Measurements from ENCODE around the gene HAUS7.

HAUS7 gene

GRCh38 chrX:153513265-153513664 is 42.9 kb upstream of the HAUS7 start:
- Histone ChIP-seq H3K9ac (ENCODE audit: low read length) (no peak overlapping the region), H3K18ac (ENCODE audit: low read depth in 1 of 2, low read length in 2 of 2) (no peak overlapping the region), H3K79me1 (replicated peaks; ENCODE audit: low read length, poor library complexity, severe bottlenecking) (no peaks in the 10 kb centered on the region), H2AK5ac (ENCODE audit: low read length, severe bottlenecking) (no peak overlapping the region), H2AFZ (ENCODE audit: low read depth, low read length) (no peak overlapping the region), H2BK120ac (ENCODE audit: low read depth, low read length) (no peak overlapping the region), H3K4ac (ENCODE audit: low read depth in 1 of 2, low read length in 2 of 2) (no peak overlapping the region), H2BK5ac (ENCODE audit: low read depth, low read length, poor library complexity, severe bottlenecking) (no peak overlapping the region), H2BK15ac (ENCODE audit: low read depth, poor library complexity, severe bottlenecking) (no peak overlapping the region), H3K4me3 (ENCODE audit: insufficient read depth in 1 of 2, low read depth in 1 of 2, low read length in 2 of 2) (no peak overlapping the region), H3K23ac (ENCODE audit: low read length in 2 of 2) (no peak overlapping the region), H4K8ac (ENCODE audit: low read length) (no peak overlapping the region), H3K14ac (ENCODE audit: low read length in 2 of 2) (peak overlapping the region in 1 of 2 experiments; percentile 44), H2BK12ac (ENCODE audit: low read length in 2 of 2) (no peak overlapping the region), H3K36me3 (ENCODE audit: control insufficient read depth in 1 of 2, insufficient read depth in 2 of 2, low read depth in 1 of 2, low read length in 2 of 2) (no peaks in the 10 kb centered on the region), H3K4me1 (ENCODE audit: control insufficient read depth, insufficient read depth, low read depth, low read length) (peaks cover 13% of the 10 kb centered on the region), H3K27me3 (ENCODE audit: control insufficient read depth in 1 of 2, insufficient read depth in 1 of 2, low read length in 2 of 2) (peaks cover 27 to 68% of the 10 kb centered on the region in 2 experiments), H4K91ac (ENCODE audit: low read length) (no peak overlapping the region), H3K27ac (ENCODE audit: low read length, poor library complexity, severe bottlenecking) (no peak overlapping the region), H3K9me3 (ENCODE audit: control insufficient read depth, low read length) (no peaks in the 10 kb centered on the region), H3K4me2 (ENCODE audit: low read length, poor library complexity, severe bottlenecking) (no peak overlapping the region)
- WGBS, result 74% methylated on average over 5 of the region's 5 CpGs
- no peak for DNase-seq

GRCh38 chrX:153512501-153512893 is 42.1 kb upstream of the HAUS7 start:
- Histone ChIP-seq H3K27me3 (ENCODE audit: control insufficient read depth in 1 of 2, insufficient read depth in 1 of 2, low read length in 2 of 2) (peaks cover 26 to 66% of the 10 kb centered on the region in 2 experiments), H3K79me1 (replicated peaks; ENCODE audit: low read length, poor library complexity, severe bottlenecking) (no peaks in the 10 kb centered on the region), H2AK5ac (ENCODE audit: low read length, severe bottlenecking) (no peak overlapping the region), H3K4me2 (ENCODE audit: low read length, poor library complexity, severe bottlenecking) (no peak overlapping the region), H4K8ac (ENCODE audit: low read length) (no peak overlapping the region), H3K14ac (ENCODE audit: low read length in 2 of 2) (peak overlapping the region in 1 of 2 experiments; percentile 48), H2BK120ac (ENCODE audit: low read depth, low read length) (no peak overlapping the region), H3K4me1 (ENCODE audit: control insufficient read depth, insufficient read depth, low read depth, low read length) (peaks cover 14% of the 10 kb centered on the region), H3K9ac (ENCODE audit: low read length) (no peak overlapping the region), H3K23ac (ENCODE audit: low read length in 2 of 2) (no peak overlapping the region), H3K9me3 (ENCODE audit: control insufficient read depth, low read length) (no peaks in the 10 kb centered on the region), H2AFZ (ENCODE audit: low read depth, low read length) (no peak overlapping the region), H2BK15ac (ENCODE audit: low read depth, poor library complexity, severe bottlenecking) (no peak overlapping the region), H4K91ac (ENCODE audit: low read length) (no peak overlapping the region), H3K4me3 (ENCODE audit: insufficient read depth in 1 of 2, low read depth in 1 of 2, low read length in 2 of 2) (no peak overlapping the region), H2BK5ac (ENCODE audit: low read depth, low read length, poor library complexity, severe bottlenecking) (no peak overlapping the region), H3K18ac (ENCODE audit: low read depth in 1 of 2, low read length in 2 of 2) (no peak overlapping the region), H3K4ac (ENCODE audit: low read depth in 1 of 2, low read length in 2 of 2) (no peak overlapping the region), H3K36me3 (ENCODE audit: control insufficient read depth in 1 of 2, insufficient read depth in 2 of 2, low read depth in 1 of 2, low read length in 2 of 2) (no peaks in the 10 kb centered on the region), H2BK12ac (ENCODE audit: low read length in 2 of 2) (no peak overlapping the region), H3K27ac (ENCODE audit: low read length, poor library complexity, severe bottlenecking) (no peak overlapping the region)
- WGBS, result 61% methylated on average over 3 of the region's 3 CpGs
- no peak for DNase-seq

- Histone ChIP-seq H3K36me3 (ENCODE audit: control insufficient read depth in 1 of 2, insufficient read depth in 2 of 2, low read depth in 1 of 2, low read length in 2 of 2) (no peaks in the 10 kb centered on the region), H3K4me3 (ENCODE audit: insufficient read depth in 1 of 2, low read depth in 1 of 2, low read length in 2 of 2) (no peak overlapping the region), H3K18ac (ENCODE audit: low read depth in 1 of 2, low read length in 2 of 2) (peak overlapping the region in 1 of 2 experiments; percentile 24)
Observed at GRCh38 chrX:153511784-153512500, 41.6 kb upstream of the HAUS7 start.

GRCh38 chrX:153510383-153510782 is 40.0 kb upstream of the HAUS7 start:
- Histone ChIP-seq H3K27me3 (ENCODE audit: control insufficient read depth in 1 of 2, insufficient read depth in 1 of 2, low read length in 2 of 2) (peaks cover 8 to 48% of the 10 kb centered on the region in 2 experiments), H3K4me3 (ENCODE audit: insufficient read depth in 1 of 2, low read depth in 1 of 2, low read length in 2 of 2) (no peak overlapping the region), H3K18ac (ENCODE audit: low read depth in 1 of 2, low read length in 2 of 2) (no peak overlapping the region), H3K79me1 (replicated peaks; ENCODE audit: low read length, poor library complexity, severe bottlenecking) (no peaks in the 10 kb centered on the region), H3K4me2 (ENCODE audit: low read length, poor library complexity, severe bottlenecking) (no peak overlapping the region), H3K4me1 (ENCODE audit: control insufficient read depth, insufficient read depth, low read depth, low read length) (peaks cover 14% of the 10 kb centered on the region), H3K14ac (ENCODE audit: low read length in 2 of 2) (no peak overlapping the region), H2BK120ac (ENCODE audit: low read depth, low read length) (no peak overlapping the region), H3K27ac (ENCODE audit: low read length, poor library complexity, severe bottlenecking) (no peak overlapping the region), H2BK5ac (ENCODE audit: low read depth, low read length, poor library complexity, severe bottlenecking) (no peak overlapping the region), H3K23ac (ENCODE audit: low read length in 2 of 2) (no peak overlapping the region), H3K9ac (ENCODE audit: low read length) (no peak overlapping the region), H4K8ac (ENCODE audit: low read length) (no peak overlapping the region), H2BK12ac (ENCODE audit: low read length in 2 of 2) (no peak overlapping the region), H2AK5ac (ENCODE audit: low read length, severe bottlenecking) (no peak overlapping the region), H2AFZ (ENCODE audit: low read depth, low read length) (no peak overlapping the region), H3K9me3 (ENCODE audit: control insufficient read depth, low read length) (no peaks in the 10 kb centered on the region), H3K4ac (ENCODE audit: low read depth in 1 of 2, low read length in 2 of 2) (no peak overlapping the region), H3K36me3 (ENCODE audit: control insufficient read depth in 1 of 2, insufficient read depth in 2 of 2, low read depth in 1 of 2, low read length in 2 of 2) (no peaks in the 10 kb centered on the region), H2BK15ac (ENCODE audit: low read depth, poor library complexity, severe bottlenecking) (no peak overlapping the region), H4K91ac (ENCODE audit: low read length) (no peak overlapping the region)
- DNase-seq, result no peak
- 76% methylated on average over 8 of the region's 11 CpGs for WGBS

More at GRCh38 chrX:153511784-153512500, 41.6 kb upstream of the HAUS7 start:
- H2BK120ac ChIP-seq (ENCODE audit: low read depth, low read length), result no peak overlapping the region
- no peak overlapping the region for H2BK15ac ChIP-seq (ENCODE audit: low read depth, poor library complexity, severe bottlenecking)
- H2BK5ac ChIP-seq (ENCODE audit: low read depth, low read length, poor library complexity, severe bottlenecking), result no peak overlapping the region
- H3K79me1 ChIP-seq (replicated peaks; ENCODE audit: low read length, poor library complexity, severe bottlenecking), result no peaks in the 10 kb centered on the region
- H2AFZ ChIP-seq (ENCODE audit: low read depth, low read length), result no peak overlapping the region
- peak overlapping the region in 1 of 2 experiments; percentile 48 for H3K14ac ChIP-seq (ENCODE audit: low read length in 2 of 2)
- no peak overlapping the region for H3K9ac ChIP-seq (ENCODE audit: low read length)
- H3K27me3 ChIP-seq (ENCODE audit: control insufficient read depth in 1 of 2, insufficient read depth in 1 of 2, low read length in 2 of 2), result peaks cover 23 to 64% of the 10 kb centered on the region in 2 experiments
- 79% methylated on average over 17 of the region's 17 CpGs for WGBS
- H4K91ac ChIP-seq (ENCODE audit: low read length), result no peak overlapping the region
- peak overlapping the region; percentile 23 for H4K8ac ChIP-seq (ENCODE audit: low read length)
- H2AK5ac ChIP-seq (ENCODE audit: low read length, severe bottlenecking), result no peak overlapping the region
- no peak overlapping the region for H3K4ac ChIP-seq (ENCODE audit: low read depth in 1 of 2, low read length in 2 of 2)
- no peak overlapping the region for H3K27ac ChIP-seq (ENCODE audit: low read length, poor library complexity, severe bottlenecking)
- H3K23ac ChIP-seq (ENCODE audit: low read length in 2 of 2), result no peak overlapping the region
- H3K4me1 ChIP-seq (ENCODE audit: control insufficient read depth, insufficient read depth, low read depth, low read length), result peaks cover 14% of the 10 kb centered on the region
- H3K4me2 ChIP-seq (ENCODE audit: low read length, poor library complexity, severe bottlenecking), result no peak overlapping the region
- no peaks in the 10 kb centered on the region for H3K9me3 ChIP-seq (ENCODE audit: control insufficient read depth, low read length)
- DNase-seq, result no peak
- H2BK12ac ChIP-seq (ENCODE audit: low read length in 2 of 2), result no peak overlapping the region

Data from mesenchymal stem cell (in vitro differentiated cells and primary cell).